ENCODE measurements around the gene SOCS6. TPM values are rescaled to one million over a fixed set of nuclear protein-coding genes. Genes with fewer than 3 reads are reported as not detected.

Gene SOCS6
- total and polyA plus RNA-seq, 2 donors (not counting 3 experiments of a cell fraction or from before 2014, with no cell fraction given), result 8.6 to 15.0 TPM

GRCh38 chr18:70371908-70372307 lies 83.1 kb downstream of the SOCS6 start:
- Histone ChIP-seq H3K9me1 (replicated peaks; ENCODE audit: control insufficient read depth, extremely low read depth, insufficient read depth, low read length) (no peaks in the 10 kb centered on the region), H3K4me2 (ENCODE audit: insufficient read depth, low read length) (no peak overlapping the region), H3K4me1 (ENCODE audit: control insufficient read depth, extremely low read depth, insufficient read depth, low read length) (no peaks in the 10 kb centered on the region), H3K27me3 (ENCODE audit: control insufficient read depth in 2 of 2, insufficient read depth in 2 of 2, low read length in 2 of 2) (peaks cover 0 to 2% of the 10 kb centered on the region in 2 experiments), H3K36me3 (ENCODE audit: control insufficient read depth in 2 of 2, extremely low read depth in 1 of 2, insufficient read depth in 2 of 2, low read length in 2 of 2) (no peaks in the 10 kb centered on the region), H3K9ac (replicated peaks; ENCODE audit: extremely low read depth, insufficient read depth, low read length) (no peak overlapping the region), H3K9me3 (replicated peaks; ENCODE audit: control insufficient read depth, insufficient read depth, low read length) (no peaks in the 10 kb centered on the region), H2AFZ (ENCODE audit: low read depth, low read length) (no peak overlapping the region), H3K27ac (ENCODE audit: insufficient read depth, low read depth, low read length) (no peak overlapping the region), H3K4me3 (replicated peaks in 1 of 3; ENCODE audit: insufficient read depth in 1 of 3, low read depth in 1 of 3, low read length in 3 of 3) (no peak overlapping the region), H4K20me1 (replicated peaks; ENCODE audit: control insufficient read depth, extremely low read depth, insufficient read depth, low read length) (no peaks in the 10 kb centered on the region), H3K79me2 (ENCODE audit: control insufficient read depth, insufficient read depth, low read length) (no peaks in the 10 kb centered on the region)
- no peak for TF ChIP-seq GATA2 (IDR thresholded peaks at IDR 0.05; ENCODE audit: insufficient read depth, insufficient read length, low read depth, low read length)
- TF ChIP-seq JUN (IDR thresholded peaks at IDR 0.05; ENCODE audit: borderline replicate concordance, insufficient read depth, insufficient read length, low read depth), result no peak
- TF ChIP-seq, protein P1, sequence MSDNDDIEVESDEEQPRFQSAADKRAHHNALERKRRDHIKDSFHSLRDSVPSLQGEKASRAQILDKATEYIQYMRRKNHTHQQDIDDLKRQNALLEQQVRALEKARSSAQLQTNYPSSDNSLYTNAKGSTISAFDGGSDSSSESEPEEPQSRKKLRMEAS (IDR thresholded peaks at IDR 0.05; ENCODE audit: insufficient read depth, insufficient read length), result no peak
- TF ChIP-seq FOS (IDR thresholded peaks at IDR 0.05; ENCODE audit: borderline replicate concordance, insufficient read depth, low read length), result no peak
- FAIRE-seq (no peak), DNase-seq (ENCODE audit: low read depth, low spot score) (no peak)
- intact Hi-C loops (cut with micrococcal nuclease) (no loop called here), dilution Hi-C loops (cut with MboI; ENCODE audit: extremely low pct_ligation_motif_present, low sequenced_read_pairs) (no loop called here)
- POLR2A ChIA-PET, result no interaction called here
- BruUV-seq (replicated peaks), result no TSS peak
- CTCF ChIA-PET, result interaction anchor here (0.7 to 1.1 kb wide), 3 partner anchors 11 to 176 kb away, joined by 3 read pairs; no protein-coding TSS in a partner anchor

DNA sequence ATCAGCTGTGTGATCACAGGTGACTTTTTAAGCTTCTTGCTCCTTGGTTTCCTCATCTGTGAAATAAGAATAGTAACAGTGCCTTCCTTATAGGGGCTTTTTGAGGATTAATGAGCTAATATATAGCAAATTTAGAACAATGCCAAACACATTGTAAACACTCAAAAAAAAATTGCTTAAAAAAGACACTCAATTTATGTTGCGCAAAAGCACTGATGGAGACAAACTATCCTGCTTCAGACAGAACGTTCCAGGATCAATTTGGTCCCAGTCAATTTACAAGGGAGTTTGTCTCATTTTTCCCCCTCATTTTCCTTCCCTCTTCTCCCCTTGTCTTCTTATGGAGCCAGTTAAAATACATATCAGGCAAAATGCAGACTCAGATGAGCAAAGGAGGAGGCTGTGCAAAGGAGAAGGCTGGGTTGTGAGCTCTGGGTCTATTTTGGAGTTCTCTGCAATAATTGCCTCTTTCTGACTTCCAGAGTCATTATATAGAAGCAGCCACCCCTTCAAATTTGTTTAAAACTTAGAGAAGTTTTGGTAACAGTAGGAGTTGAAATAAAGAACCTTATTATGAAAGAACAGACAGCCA lies 83.7 kb downstream of the SOCS6 start:
- no peaks in the 10 kb centered on the region for H3K9me3 ChIP-seq (replicated peaks; ENCODE audit: control insufficient read depth, insufficient read depth, low read length)
- H3K9ac ChIP-seq (replicated peaks; ENCODE audit: extremely low read depth, insufficient read depth, low read length), result no peak overlapping the region
- POLR2A ChIA-PET, result no interaction called here
- TF ChIP-seq POLR2A (IDR thresholded peaks at IDR 0.05; ENCODE audit: low read depth, low read length) (no peak), POLR2AphosphoS5 (IDR thresholded peaks at IDR 0.05; ENCODE audit: insufficient read depth, low read depth, low read length) (no peak)
- no peaks in the 10 kb centered on the region for H4K20me1 ChIP-seq (replicated peaks; ENCODE audit: control insufficient read depth, extremely low read depth, insufficient read depth, low read length)
- no peak overlapping the region for H2AFZ ChIP-seq (ENCODE audit: low read depth, low read length)
- H3K4me1 ChIP-seq (ENCODE audit: control insufficient read depth, extremely low read depth, insufficient read depth, low read length), result no peaks in the 10 kb centered on the region
- H3K79me2 ChIP-seq (ENCODE audit: control insufficient read depth, insufficient read depth, low read length), result no peaks in the 10 kb centered on the region
- no peaks in the 10 kb centered on the region for H3K36me3 ChIP-seq (ENCODE audit: control insufficient read depth in 2 of 2, extremely low read depth in 1 of 2, insufficient read depth in 2 of 2, low read length in 2 of 2)
- intact Hi-C loops (cut with micrococcal nuclease) (no loop called here), dilution Hi-C loops (cut with MboI; ENCODE audit: extremely low pct_ligation_motif_present, low sequenced_read_pairs) (no loop called here)
- no peak overlapping the region for H3K4me2 ChIP-seq (ENCODE audit: insufficient read depth, low read length)
- peaks cover 0 to 2% of the 10 kb centered on the region in 2 experiments for H3K27me3 ChIP-seq (ENCODE audit: control insufficient read depth in 2 of 2, insufficient read depth in 2 of 2, low read length in 2 of 2)
- no peak overlapping the region for H3K27ac ChIP-seq (ENCODE audit: insufficient read depth, low read depth, low read length)
- no peak overlapping the region for H3K4me3 ChIP-seq (replicated peaks in 1 of 3; ENCODE audit: insufficient read depth in 1 of 3, low read depth in 1 of 3, low read length in 3 of 3)
- no peak for DNase-seq (ENCODE audit: low read depth, low spot score)
- CTCF ChIA-PET, result interaction anchor here (1.0 to 2.0 kb wide), 3 partner anchors 62 to 177 kb away, joined by 3 to 6 read pairs (median 3); no protein-coding TSS in a partner anchor
- H3K9me1 ChIP-seq (replicated peaks; ENCODE audit: control insufficient read depth, extremely low read depth, insufficient read depth, low read length), result no peaks in the 10 kb centered on the region
- no peak for FAIRE-seq
- no TSS peak for BruUV-seq (replicated peaks)

All from endothelial cell of umbilical vein (primary cell).